Mucosa of rectum (tissue), 2 donors: ENCODE data around the gene LYVE1.

Experiments
- H3K27ac ChIP-seq, 2 donors: one replicate each; pipeline ENCODE4 v1.7.0; 2013; ENCODE audit warnings: inconsistent platforms in 2 of 2, low read depth in 2 of 2, low read length in 2 of 2
- H3K27me3 ChIP-seq, 2 donors: one replicate each; pipeline ENCODE4 v1.7.0; 2013; ENCODE audit warnings: low read length in 2 of 2; ENCODE audit not compliant: control insufficient read depth in 2 of 2, insufficient read depth in 2 of 2
- H3K36me3 ChIP-seq, 2 donors: one replicate each; pipeline ENCODE4 v1.7.0; 2013; ENCODE audit warnings: low read length in 2 of 2; ENCODE audit not compliant: control insufficient read depth in 2 of 2, insufficient read depth in 2 of 2
- H3K4me1 ChIP-seq, 2 donors: one replicate each; pipeline ENCODE4 v1.7.0; 2013; ENCODE audit warnings: low read length in 2 of 2, mild to moderate bottlenecking in 1 of 2; ENCODE audit not compliant: control insufficient read depth in 2 of 2, insufficient read depth in 2 of 2
- H3K4me3 ChIP-seq, 2 donors: one replicate each; pipeline ENCODE4 v1.7.0; 2013; ENCODE audit warnings: low read length in 2 of 2
- H3K9ac ChIP-seq, 2 donors: one replicate each; pipeline ENCODE4 v1.7.0; 2013; ENCODE audit warnings: low read length in 2 of 2, low read depth in 1 of 2, mild to moderate bottlenecking in 1 of 2
- H3K9me3 ChIP-seq, 2 donors: one replicate each; pipeline ENCODE4 v1.7.0; 2013; ENCODE audit warnings: low read length in 2 of 2; ENCODE audit not compliant: control insufficient read depth in 2 of 2
- donor health status: healthy.
- donor health status: Normal muscosa, but diverticular disease.

The LYVE1 gene

DNA sequence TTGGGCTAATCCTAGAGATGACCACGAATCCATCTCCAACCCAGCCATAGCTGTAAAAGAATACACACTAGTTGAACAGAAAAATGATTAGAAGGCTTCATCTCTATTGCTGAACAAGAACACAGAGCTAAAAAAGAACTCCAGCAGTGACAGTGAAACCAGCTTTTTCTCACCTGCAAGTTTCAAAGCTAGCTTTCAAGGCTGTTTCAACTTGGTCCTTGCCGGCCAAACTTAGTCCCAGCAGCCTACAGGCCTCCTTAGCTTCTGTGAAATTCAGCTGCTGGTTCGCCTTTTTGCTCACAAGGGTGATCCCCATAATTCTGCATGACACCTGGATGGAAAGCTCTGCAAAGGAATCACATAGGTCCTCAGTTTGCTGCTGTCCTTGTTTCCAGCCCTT, 4.4 kb downstream of the LYVE1 start:
- H3K4me1 ChIP-seq, result no peaks in the 10 kb centered on the region
- no peak overlapping the region for H3K9ac ChIP-seq
- no peaks in the 10 kb centered on the region for H3K36me3 ChIP-seq
- no peaks in the 10 kb centered on the region for H3K27me3 ChIP-seq
- H3K4me3 ChIP-seq, result no peak overlapping the region
- H3K9me3 ChIP-seq, result no peaks in the 10 kb centered on the region
- H3K27ac ChIP-seq, result no peak overlapping the region

DNA sequence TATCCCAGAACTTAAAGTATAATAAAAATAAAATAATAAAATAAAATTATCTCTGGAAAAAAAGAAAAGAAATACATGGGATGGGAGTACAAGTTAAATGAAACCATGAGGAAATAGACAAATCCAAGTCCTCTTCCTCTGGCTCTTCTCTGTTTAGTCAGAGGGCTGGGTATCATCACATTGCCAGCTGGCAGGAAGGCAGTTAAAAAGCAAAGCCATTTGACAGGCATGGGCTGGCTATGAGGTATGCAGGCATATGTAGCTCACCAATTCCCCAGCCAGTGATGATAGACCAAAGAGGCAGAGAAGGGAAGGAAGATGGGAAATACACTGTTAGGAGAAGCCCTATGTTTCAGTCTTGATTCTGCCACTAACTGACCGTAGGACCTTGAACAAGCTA, 6.5 kb downstream of the LYVE1 start:
- H3K4me1 ChIP-seq, result no peaks in the 10 kb centered on the region

GRCh38 chr11:10561043-10561818, 7.2 kb downstream of the LYVE1 start:
- H3K27ac ChIP-seq, result no peak overlapping the region
- no peaks in the 10 kb centered on the region for H3K27me3 ChIP-seq
- H3K9ac ChIP-seq, result no peak overlapping the region
- no peaks in the 10 kb centered on the region for H3K4me1 ChIP-seq
- no peaks in the 10 kb centered on the region for H3K9me3 ChIP-seq
- no peak overlapping the region for H3K4me3 ChIP-seq
- H3K36me3 ChIP-seq, result no peaks in the 10 kb centered on the region

More for the DNA sequence above, 6.5 kb downstream of the LYVE1 start:
- H3K9ac ChIP-seq, result no peak overlapping the region
- no peaks in the 10 kb centered on the region for H3K27me3 ChIP-seq
- H3K9me3 ChIP-seq, result no peaks in the 10 kb centered on the region
- no peaks in the 10 kb centered on the region for H3K36me3 ChIP-seq
- H3K27ac ChIP-seq, result no peak overlapping the region
- H3K4me3 ChIP-seq, result no peak overlapping the region

GRCh38 chr11:10558288-10558687, 10.2 kb downstream of the LYVE1 start:
- Histone ChIP-seq H3K36me3 (no peaks in the 10 kb centered on the region), H3K9ac (no peak overlapping the region), H3K4me3 (no peak overlapping the region), H3K27ac (no peak overlapping the region), H3K27me3 (no peaks in the 10 kb centered on the region), H3K9me3 (no peaks in the 10 kb centered on the region), H3K4me1 (no peaks in the 10 kb centered on the region)

GRCh38 chr11:10556590-10556989, 11.9 kb downstream of the LYVE1 start:
- Histone ChIP-seq H3K4me3 (no peak overlapping the region), H3K27ac (no peak overlapping the region)

DNA sequence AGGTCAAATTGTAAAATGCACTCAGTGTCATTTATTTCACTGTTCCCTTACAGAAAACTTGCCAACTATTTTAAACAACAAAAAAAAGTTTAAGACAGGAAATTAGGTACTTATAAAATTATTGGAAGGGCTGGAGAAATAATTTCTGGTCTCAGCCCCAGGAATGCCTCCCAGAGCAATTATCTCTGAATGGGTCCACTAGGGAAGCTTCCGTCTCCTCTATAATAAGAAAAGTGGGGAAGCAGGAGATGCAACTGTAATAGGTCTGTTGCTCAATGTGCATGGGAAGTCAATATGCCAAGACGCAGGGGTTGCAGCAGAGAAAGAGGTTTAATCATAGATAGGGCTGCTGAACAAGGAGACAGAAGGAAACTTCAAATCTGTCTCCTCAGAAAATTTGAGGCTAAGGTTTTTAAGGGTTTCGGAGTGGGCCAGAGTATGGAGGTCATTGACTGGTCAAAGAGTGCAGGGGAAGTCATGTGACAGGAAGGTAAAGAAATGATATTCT, 16.6 kb downstream of the LYVE1 start:
- no peaks in the 10 kb centered on the region for H3K27me3 ChIP-seq
- no peaks in the 10 kb centered on the region for H3K9me3 ChIP-seq
- no peak overlapping the region for H3K27ac ChIP-seq

More at GRCh38 chr11:10556590-10556989, 11.9 kb downstream of the LYVE1 start:
- H3K27me3 ChIP-seq, result no peaks in the 10 kb centered on the region
- H3K9ac ChIP-seq, result no peak overlapping the region
- H3K9me3 ChIP-seq, result no peaks in the 10 kb centered on the region
- H3K4me1 ChIP-seq, result no peaks in the 10 kb centered on the region
- no peaks in the 10 kb centered on the region for H3K36me3 ChIP-seq

DNA sequence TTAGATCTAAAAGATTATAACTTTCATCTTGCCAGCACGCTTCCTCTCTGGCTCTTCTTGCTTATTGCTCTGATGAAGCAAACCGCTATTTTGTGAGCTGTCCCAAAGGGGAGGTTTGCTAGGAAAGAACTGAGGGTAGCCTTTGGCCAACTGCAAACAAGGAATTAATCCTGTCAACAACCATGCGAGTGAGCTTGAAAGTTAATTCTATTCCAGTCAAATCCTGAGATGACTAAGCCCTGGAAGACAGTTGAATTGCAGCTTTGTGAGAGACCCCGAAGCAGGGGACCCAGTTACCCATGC, 17.2 kb downstream of the LYVE1 start:
- no peaks in the 10 kb centered on the region for H3K9me3 ChIP-seq
- no peak overlapping the region for H3K27ac ChIP-seq
- H3K27me3 ChIP-seq, result no peaks in the 10 kb centered on the region
- no peak overlapping the region for H3K9ac ChIP-seq
- no peaks in the 10 kb centered on the region for H3K36me3 ChIP-seq
- H3K4me1 ChIP-seq, result no peaks in the 10 kb centered on the region
- no peak overlapping the region for H3K4me3 ChIP-seq

More for the DNA sequence above, 16.6 kb downstream of the LYVE1 start:
- Histone ChIP-seq H3K9ac (no peak overlapping the region), H3K4me1 (no peaks in the 10 kb centered on the region), H3K36me3 (no peaks in the 10 kb centered on the region), H3K4me3 (no peak overlapping the region)

DNA sequence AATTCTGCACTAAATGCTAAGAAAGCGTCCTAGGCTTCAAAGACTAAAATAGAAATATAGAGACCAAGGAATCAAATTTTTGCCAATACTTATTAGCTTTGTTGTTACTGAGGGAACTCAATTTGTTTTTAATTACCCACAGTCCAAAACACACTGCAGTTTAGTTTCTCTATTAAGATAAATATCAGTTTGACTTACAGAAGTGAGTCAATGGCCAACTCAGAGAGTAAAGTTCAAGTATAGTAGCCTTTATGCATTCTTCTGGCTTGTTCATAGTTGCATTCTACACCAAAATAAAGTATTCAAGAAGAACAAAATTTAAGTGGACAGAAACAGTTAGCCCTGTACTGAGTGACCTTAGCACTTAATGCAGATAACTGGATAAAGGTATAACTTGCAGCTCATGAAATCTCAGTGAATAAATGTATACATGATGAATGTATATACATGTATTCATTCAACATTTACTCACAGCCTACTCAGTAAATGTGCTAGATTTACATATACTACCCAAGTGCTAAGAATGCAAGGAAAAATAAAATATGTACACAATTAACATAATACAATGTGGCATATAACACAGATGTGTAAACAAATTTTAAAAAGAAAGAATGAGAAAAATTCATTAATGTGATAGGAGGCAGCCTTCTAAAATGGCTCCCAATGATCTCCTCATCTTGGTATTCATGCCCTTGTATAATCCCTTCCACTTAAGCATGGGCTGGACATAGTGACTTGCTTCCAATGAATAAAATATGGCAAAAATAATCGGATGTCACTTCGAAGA, 17.8 kb downstream of the LYVE1 start:
- no peaks in the 10 kb centered on the region for H3K36me3 ChIP-seq
- H3K27me3 ChIP-seq, result no peaks in the 10 kb centered on the region
- no peak overlapping the region for H3K27ac ChIP-seq
- H3K4me1 ChIP-seq, result no peaks in the 10 kb centered on the region
- no peak overlapping the region for H3K4me3 ChIP-seq
- H3K9me3 ChIP-seq, result no peaks in the 10 kb centered on the region
- no peak overlapping the region for H3K9ac ChIP-seq

GRCh38 chr11:10544491-10545465, 23.7 kb downstream of the LYVE1 start:
- Histone ChIP-seq H3K4me1 (peaks cover 6 to 11% of the 10 kb centered on the region in 2 donors), H3K9ac (no peak overlapping the region), H3K27me3 (no peaks in the 10 kb centered on the region), H3K27ac (no peak overlapping the region), H3K36me3 (no peaks in the 10 kb centered on the region), H3K4me3 (no peak overlapping the region), H3K9me3 (no peaks in the 10 kb centered on the region)
